K562 (cell line): Measurements from ENCODE around the gene WDR86. TPM values are rescaled to one million over a fixed set of nuclear protein-coding genes. Genes with fewer than 3 reads are reported as not detected.

Source experiments
- ATAC-seq: fragments of 200-7000 bp; cut with Tn5 transposase; 3 replicates; pipeline ENCODE4 v1.9.1; 2020; ENCODE audit warnings: moderate library complexity
- BruUV-seq: library from RNA; stranded (reverse); fragments of 400-500 nt; replicated peaks from 2 replicates; lab custom pipeline; 2021; lab: Mats Ljungman, UMichigan
- CTCF ChIA-PET: fragments of 300-600 bp; formaldehyde crosslinking; extraction: SDS; loops from one replicate; lab custom pipeline; 2021; ENCODE audit warnings: low intra/inter-chr PET ratio; lab: Yijun Ruan, JAX
- POLR2A ChIA-PET: fragments of 300-600, 350-650 bp; sonication (Branson Sonifier 250); formaldehyde crosslinking; extraction: SDS; loops from one replicate; lab custom pipeline; 2021; ENCODE audit warnings: antibody characterized with exemption, inconsistent platforms; lab: Yijun Ruan, JAX
- DNase-seq, 4 experiments: peaks; one replicate each; pipeline versions ENCODE4 v3.0.0 to v3.0.0-alpha.2; 2011 to 2018; ENCODE audit warnings: low spot score in 3 of 4, mixed read lengths in 3 of 4; ENCODE audit errors: extremely low read depth in 1 of 4
- FAIRE-seq: peaks from 2 replicates; lab custom pipeline; 2011; peaks lifted over from hg19 to GRCh38; lab: Jason Lieb, UNC
- H2AFZ ChIP-seq: 2 replicates; pipeline ENCODE4 v1.6.0; 2011; ENCODE audit warnings: low read depth, low read length, control low read depth, inconsistent platforms
- H3K27ac ChIP-seq: fragments of 200-600 bp; 3 replicates; pipeline ENCODE4 v1.8.0; 2011; ENCODE audit warnings: low read depth, mild to moderate bottlenecking, control low read depth, inconsistent platforms, low read length, moderate library complexity, mixed read lengths; ENCODE audit errors: extremely low read depth
- H3K27me3 ChIP-seq, 2 experiments: fragments of 300-600 bp in 1 of 2; 2 replicates in 1 of 2; 3 replicates in 1 of 2; pipeline versions ENCODE4 v1.6.0 to v1.8.0; 2011; ENCODE audit warnings: inconsistent platforms in 2 of 2, low read length in 2 of 2, mild to moderate bottlenecking in 1 of 2, mixed read lengths in 1 of 2, moderate library complexity in 1 of 2; ENCODE audit not compliant: control insufficient read depth in 2 of 2, insufficient read depth in 2 of 2
- H3K36me3 ChIP-seq: fragments of 300-600 bp; 3 replicates; pipeline ENCODE4 v1.8.0; 2011; ENCODE audit warnings: mild to moderate bottlenecking, low read length, inconsistent platforms; ENCODE audit not compliant: control insufficient read depth, insufficient read depth
- H3K4me1 ChIP-seq, 2 experiments: fragments of 200-600 bp in 1 of 2; replicated peaks in 1 of 2; 2 replicates in 1 of 2; 3 replicates in 1 of 2; pipeline versions ENCODE4 v1.5.1 to v1.8.0; 2011; ENCODE audit warnings: inconsistent platforms in 2 of 2, low read length in 2 of 2, mild to moderate bottlenecking in 1 of 2, mixed read lengths in 1 of 2, moderate library complexity in 1 of 2; ENCODE audit not compliant: control insufficient read depth in 2 of 2, insufficient read depth in 2 of 2
- H3K4me2 ChIP-seq: 2 replicates; pipeline ENCODE4 v1.6.1; 2011; ENCODE audit warnings: low read length, control low read depth, inconsistent platforms, mixed read lengths; ENCODE audit not compliant: insufficient read depth
- H3K4me3 ChIP-seq: fragments of 200-600 bp; sonication (generic), shearing (Covaris generic); 2 replicates; pipeline ENCODE4 v1.5.1; 2016; ENCODE audit warnings: control low read depth, inconsistent platforms
- H3K79me2 ChIP-seq: fragments of 200-600 bp; 3 replicates; pipeline ENCODE4 v1.8.0; 2011; ENCODE audit warnings: low read length, inconsistent platforms; ENCODE audit not compliant: control insufficient read depth, insufficient read depth
- H3K9ac ChIP-seq, 2 experiments: 2 replicates each; pipeline versions ENCODE4 v1.6.0 to v1.6.1; 2011; ENCODE audit warnings: low read depth in 2 of 2, low read length in 2 of 2, control low read depth in 1 of 2, inconsistent platforms in 1 of 2, mild to moderate bottlenecking in 1 of 2, mixed read lengths in 1 of 2; ENCODE audit not compliant: insufficient read depth in 1 of 2
- H3K9me1 ChIP-seq: one replicate; pipeline ENCODE4 v1.6.0; 2011; ENCODE audit warnings: inconsistent platforms, mild to moderate bottlenecking, low read length, moderate library complexity; ENCODE audit not compliant: control insufficient read depth, insufficient read depth
- H3K9me3 ChIP-seq: replicated peaks from 2 replicates; pipeline ENCODE4 v1.5.1; 2011; ENCODE audit warnings: low read depth, low read length, inconsistent platforms; ENCODE audit not compliant: control insufficient read depth, insufficient read depth
- H4K20me1 ChIP-seq: replicated peaks from 2 replicates; pipeline ENCODE4 v1.6.1; 2011; ENCODE audit warnings: low read length, inconsistent platforms, mixed read lengths; ENCODE audit not compliant: control insufficient read depth, insufficient read depth
- CEBPG ChIP-seq, 3 experiments: fragments of 200-800 bp in 1 of 3; sonication (Bioruptor generic) in 1 of 3; sonication (generic) in 1 of 3; formaldehyde crosslinking in 1 of 3; IDR thresholded peaks in 2 of 3; conservative IDR thresholded peaks in 1 of 3; 2 replicates each; pipeline versions ENCODE4 v1.6.1 to v1.8.0; 2016 to 2022; ENCODE audit warnings: missing compliant biosample characterization in 2 of 3, missing genetic modification characterization in 2 of 3, mild to moderate bottlenecking in 1 of 3, missing genetic modification reagents in 1 of 3
- HDAC3 ChIP-seq: fragments of 450-650 bp; IDR thresholded peaks from 2 replicates; pipeline ENCODE4 v1.6.1; 2018; ENCODE audit warnings: borderline replicate concordance, mild to moderate bottlenecking, moderate library complexity; ENCODE audit not compliant: partially characterized antibody
- NFIC ChIP-seq: fragments of 450-650 bp; IDR thresholded peaks from 2 replicates; pipeline ENCODE4 v1.6.1; 2017; ENCODE audit warnings: mild to moderate bottlenecking, inconsistent platforms
- NFXL1 ChIP-seq: fragments of 450-650 bp; formaldehyde crosslinking; IDR thresholded peaks from 2 replicates; pipeline ENCODE4 v1.4.0; 2021; ENCODE audit warnings: mild to moderate bottlenecking
- PATZ1 ChIP-seq: fragments of 250-450 bp; sonication (Bioruptor Pico); IDR thresholded peaks from 2 replicates; pipeline ENCODE4 v1.5.0; 2020; ENCODE audit warnings: mild to moderate bottlenecking, borderline replicate concordance
- ZKSCAN1 ChIP-seq: fragments of 150-350 bp; IDR thresholded peaks from 2 replicates; pipeline ENCODE4 v1.6.1; 2016; ENCODE audit warnings: low read depth, low read length
- ZNF146 ChIP-seq: IDR thresholded peaks from one replicate; pipeline ENCODE4 v1.6.1; 2018; ENCODE audit warnings: missing compliant biosample characterization; ENCODE audit not compliant: unreplicated experiment
- ZNF277 ChIP-seq: fragments of 250-450 bp; sonication (Bioruptor Pico); IDR thresholded peaks from 2 replicates; pipeline ENCODE4 v1.8.0; 2022; ENCODE audit warnings: inconsistent platforms, mild to moderate bottlenecking, moderate library complexity, borderline replicate concordance
- ZNF77 ChIP-seq: fragments of 250-450 bp; sonication (Bioruptor Pico); IDR thresholded peaks from 2 replicates; pipeline ENCODE4 v1.5.0; 2020
- WGBS: fragments of 100-300 bp; shearing (Covaris generic); methylation state at CpG from one replicate; pipeline ENCODE4 v1.1.6; 2016; ENCODE audit warnings: low coverage, mixed read lengths; ENCODE audit not compliant: insufficient coverage; ENCODE audit errors: missing lambda C conversion rate; 5-methylcytosine and 5-hydroxymethylcytosine counted together
- in situ Hi-C: fragments of 300-500 bp; cut with MboI; formaldehyde crosslinking; loops from 4 replicates; pipeline ENCODE4 v1.15.0; 2018; ENCODE audit warnings: inconsistent platforms, mixed read lengths
- intact Hi-C: fragments of 100-400 bp; cut with micrococcal nuclease; formaldehyde crosslinking; loops from 2 replicates; pipeline ENCODE4 v1.14.2; 2022
- polyA plus RNA-seq, 8 experiments: library from polyadenylated mRNA; depleted of rRNA in 4 of 8; stranded (reverse) in 5 of 8; unstranded in 3 of 8; fragments of >200 nt; fragmentation: Nextera tagmentation in 2 of 8; fragmentation: Illumina TruSeq in 1 of 8; extraction: Ambion mirVana in 2 of 8; extraction: Trizol in 1 of 8; gene quantifications; 2 replicates each; pipeline versions ENCODE4 v1.2.1 to v1.2.3, GENCODE V29; 2011 to 2014; ENCODE audit warnings: inconsistent platforms in 1 of 8, missing spikeins in 1 of 8
- total RNA-seq, 7 experiments: library from RNA; depleted of rRNA in 6 of 7; stranded (reverse); fragments of >200 nt in 6 of 7; fragmentation: Illumina TruSeq in 2 of 7; extraction: Trizol in 2 of 7; gene quantifications; 2 replicates each; pipeline versions ENCODE4 v1.2.1 to v1.2.3, GENCODE V29; 2011 to 2021; ENCODE audit warnings: low replicate concordance in 1 of 7

The WDR86 gene
- total and polyA plus RNA-seq, 9 of the 15 experiments (the other 6 are each of a cell fraction or from before 2014, with no cell fraction given), result 0.24 TPM; not detected in 8

DNA sequence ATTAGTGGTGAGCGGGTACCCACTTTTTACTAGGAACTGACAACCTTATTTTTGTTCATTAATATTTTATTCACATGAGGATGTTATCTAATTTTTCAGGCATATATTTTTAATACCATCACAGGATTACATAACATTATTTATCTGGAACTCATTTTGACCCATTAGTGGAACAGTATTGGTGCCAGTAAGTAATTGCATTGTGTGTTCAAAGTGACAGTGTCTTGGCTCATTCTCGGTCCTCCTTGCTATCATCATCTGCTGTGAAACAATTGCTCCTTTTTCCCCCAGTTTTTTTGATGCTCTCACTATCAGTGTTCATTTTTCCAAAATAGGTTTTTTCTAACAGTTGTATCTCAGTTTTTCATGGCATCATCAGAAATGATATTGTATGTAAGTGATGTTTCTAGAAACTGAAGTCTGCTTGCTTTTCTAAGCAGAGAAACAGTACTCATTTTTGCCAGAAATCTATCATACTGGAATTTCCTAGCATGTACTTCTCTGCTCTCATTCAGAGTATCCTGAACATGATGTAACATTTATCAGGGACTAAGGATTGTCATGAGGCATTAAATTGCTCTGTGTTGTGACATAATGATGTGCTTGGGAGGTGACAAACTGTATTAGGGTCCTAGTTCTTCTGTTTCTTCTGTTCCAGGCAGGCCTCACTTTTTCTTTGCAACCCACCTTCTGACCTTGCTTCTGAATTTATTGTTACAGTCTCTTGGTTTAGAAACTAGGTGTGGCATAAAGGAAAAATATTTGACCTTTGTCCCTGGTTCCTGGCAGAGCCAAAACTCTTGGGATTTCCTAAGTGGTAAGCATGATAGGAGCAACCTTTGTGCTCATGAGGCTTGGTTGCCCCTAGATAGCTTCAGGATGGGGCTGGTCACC lies 64.0 kb downstream of the WDR86 start:
- FAIRE-seq (no peak), DNase-seq (no peak), ATAC-seq (no peak)
- no peaks in the 10 kb centered on the region for H3K27me3 ChIP-seq
- H3K9me3 ChIP-seq, result no peaks in the 10 kb centered on the region
- CTCF ChIA-PET, result no interaction called here
- H4K20me1 ChIP-seq, result no peaks in the 10 kb centered on the region
- no peaks in the 10 kb centered on the region for H3K9me1 ChIP-seq
- in situ Hi-C loops (no loop called here), intact Hi-C loops (no loop called here)
- H2AFZ ChIP-seq, result no peak overlapping the region
- TF ChIP-seq NFXL1 (no peak), ZNF146 (CRISPR knock-in tag) (no peak), PATZ1 (CRISPR knock-in tag) (no peak), ZNF277 (CRISPR knock-in tag) (no peak), ZNF77 (no peak), CEBPG (CRISPR knock-in tag; IDR thresholded peaks at IDR 0.05) (no peak), CEBPG (tag; conservative IDR thresholded peaks at IDR 0.05 in 1 of 2, IDR thresholded peaks at IDR 0.05 in 1 of 2) (0 out of 4 replicates have a peak, but pooled peaks of 1 of the 2 experiments have one; percentile 18), ZKSCAN1 (no peak), NFIC (no peak), HDAC3 (no peak)
- peaks cover 53% of the 10 kb centered on the region for H3K36me3 ChIP-seq
- H3K9ac ChIP-seq, result no peak overlapping the region
- H3K79me2 ChIP-seq, result peaks cover 21% of the 10 kb centered on the region
- H3K4me3 ChIP-seq, result no peak overlapping the region
- no peak overlapping the region for H3K4me2 ChIP-seq
- POLR2A ChIA-PET, result interaction anchor here (0.6 to 1.0 kb wide), 2 partner anchors 11 kb away, joined by 3 to 5 read pairs; no protein-coding TSS in a partner anchor
- no peak overlapping the region for H3K27ac ChIP-seq
- peaks cover 9 to 20% of the 10 kb centered on the region in 2 experiments for H3K4me1 ChIP-seq
- TSS peak; percentile 3 for BruUV-seq
- 93% methylated on average over 2 of the region's 2 CpGs for WGBS
